Endothelial cell of umbilical vein (primary cell): ENCODE results near the gene RIMS4.

Source experiments
- EZH2 ChIP-seq: IDR thresholded peaks from 2 replicates; pipeline ENCODE4 v1.6.1; 2012; ENCODE audit warnings: borderline replicate concordance, low read depth, mild to moderate bottlenecking, moderate library complexity, low read length, inconsistent platforms; ENCODE audit not compliant: severe bottlenecking
- GATA2 ChIP-seq: IDR thresholded peaks from 2 replicates; pipeline ENCODE4 v1.7.0; 2011; ENCODE audit warnings: low read depth, mild to moderate bottlenecking, moderate library complexity, mixed read lengths, low read length; ENCODE audit not compliant: insufficient read length, insufficient read depth
- JUN ChIP-seq: IDR thresholded peaks from 2 replicates; pipeline ENCODE4 v1.6.1; 2011; ENCODE audit warnings: borderline replicate concordance, low read depth; ENCODE audit not compliant: insufficient read length, insufficient read depth
- MYC ChIP-seq: IDR thresholded peaks from one replicate; pipeline ENCODE4 v1.6.1; 2011; ENCODE audit warnings: mild to moderate bottlenecking, low read depth, low read length
- POLR2A ChIP-seq: IDR thresholded peaks from 2 replicates; pipeline ENCODE4 v1.6.1; 2012; ENCODE audit warnings: low read depth, mild to moderate bottlenecking, control low read depth, low read length
- POLR2AphosphoS5 ChIP-seq: IDR thresholded peaks from 2 replicates; pipeline ENCODE4 v1.6.1; 2012; ENCODE audit warnings: low read depth, mild to moderate bottlenecking, control low read depth, low read length, moderate library complexity; ENCODE audit not compliant: insufficient read depth
- TF ChIP-seq, protein P1 (sequence below), 2 donors: IDR thresholded peaks; 1 replicate in 1 of 2; 2 replicates in 1 of 2; pipeline ENCODE4 v1.5.1; 2011; ENCODE audit warnings: low read length in 2 of 2, mild to moderate bottlenecking in 2 of 2, moderate library complexity in 2 of 2, control low read depth in 1 of 2, inconsistent platforms in 1 of 2, low read depth in 1 of 2; ENCODE audit not compliant: insufficient read depth in 1 of 2; ENCODE audit errors: extremely low read depth in 1 of 2

DNA sequence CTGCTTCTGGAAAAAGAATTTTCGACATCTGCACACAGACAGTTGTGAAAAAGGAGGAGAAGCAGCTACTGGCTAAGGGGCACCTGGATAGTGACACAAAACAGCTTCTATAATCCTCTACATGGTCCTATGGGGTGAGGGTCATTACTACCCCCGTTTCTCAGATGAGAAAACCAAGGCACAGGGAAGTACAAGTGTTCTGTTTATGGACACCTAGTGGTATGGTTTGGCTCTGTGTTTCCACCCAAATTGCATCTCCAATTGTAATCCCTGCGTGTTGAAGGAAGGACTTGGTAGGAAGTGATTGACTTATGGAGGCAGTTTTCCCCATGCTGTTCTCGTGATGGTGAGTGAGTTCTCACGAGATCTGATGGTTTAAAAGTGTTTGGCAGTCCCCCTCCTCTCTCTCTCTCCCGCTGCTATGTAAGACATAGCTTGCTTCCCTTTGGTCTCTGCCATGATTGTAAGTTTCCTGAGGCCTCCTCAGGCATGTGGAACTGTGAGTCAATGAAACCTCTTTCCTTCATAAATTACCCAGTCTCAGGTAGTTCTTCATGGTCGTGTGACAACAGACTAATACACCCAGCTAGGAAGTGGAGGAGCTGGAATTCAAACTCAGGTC lies 67.2 kb downstream of the RIMS4 start:
- TF ChIP-seq, protein P1, sequence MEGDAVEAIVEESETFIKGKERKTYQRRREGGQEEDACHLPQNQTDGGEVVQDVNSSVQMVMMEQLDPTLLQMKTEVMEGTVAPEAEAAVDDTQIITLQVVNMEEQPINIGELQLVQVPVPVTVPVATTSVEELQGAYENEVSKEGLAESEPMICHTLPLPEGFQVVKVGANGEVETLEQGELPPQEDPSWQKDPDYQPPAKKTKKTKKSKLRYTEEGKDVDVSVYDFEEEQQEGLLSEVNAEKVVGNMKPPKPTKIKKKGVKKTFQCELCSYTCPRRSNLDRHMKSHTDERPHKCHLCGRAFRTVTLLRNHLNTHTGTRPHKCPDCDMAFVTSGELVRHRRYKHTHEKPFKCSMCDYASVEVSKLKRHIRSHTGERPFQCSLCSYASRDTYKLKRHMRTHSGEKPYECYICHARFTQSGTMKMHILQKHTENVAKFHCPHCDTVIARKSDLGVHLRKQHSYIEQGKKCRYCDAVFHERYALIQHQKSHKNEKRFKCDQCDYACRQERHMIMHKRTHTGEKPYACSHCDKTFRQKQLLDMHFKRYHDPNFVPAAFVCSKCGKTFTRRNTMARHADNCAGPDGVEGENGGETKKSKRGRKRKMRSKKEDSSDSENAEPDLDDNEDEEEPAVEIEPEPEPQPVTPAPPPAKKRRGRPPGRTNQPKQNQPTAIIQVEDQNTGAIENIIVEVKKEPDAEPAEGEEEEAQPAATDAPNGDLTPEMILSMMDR (IDR thresholded peaks at IDR 0.05; ENCODE audit: extremely low read depth in 1 of 2, insufficient read depth in 1 of 2, low read depth in 1 of 2, low read length in 2 of 2) = no peak
- TF ChIP-seq EZH2 (no peak), POLR2A (no peak), POLR2AphosphoS5 (no peak), GATA2 (no peak), MYC (no peak), JUN (no peak)
